GM21825 (cell line): ENCODE data around the gene APRT.
"Not testable (repeated sequence)": the region's sequence is repeated elsewhere in the genome, so short reads cannot be mapped to it uniquely, and the experiment has no call there.

ENCODE experiments used
- ATAC-seq: cut with Tn5 transposase; IDR thresholded peaks from one replicate; pipeline ENCODE4 v1.9.1; 2021; ENCODE audit warnings: mild to moderate bottlenecking, moderate library complexity; ENCODE audit not compliant: unreplicated experiment

APRT gene

DNA sequence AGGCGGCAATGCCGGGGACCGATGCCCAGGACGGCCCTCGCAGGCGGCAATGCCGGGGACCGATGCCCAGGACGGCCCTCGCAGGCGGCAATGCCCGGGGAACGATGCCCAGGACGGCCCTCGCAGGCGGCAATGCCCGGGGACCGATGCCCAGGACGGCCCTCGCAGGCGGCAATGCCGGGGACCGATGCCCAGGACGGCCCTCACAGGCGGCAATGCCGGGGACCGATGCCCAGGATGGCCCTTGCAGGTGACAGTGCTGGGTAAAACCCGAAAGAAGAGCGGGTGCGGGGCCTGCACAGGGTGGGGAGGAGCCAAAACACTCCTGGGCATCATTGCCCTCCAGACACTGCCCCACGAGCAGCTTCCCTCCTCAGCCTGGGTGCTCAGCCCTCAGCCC, 11.9 kb upstream of the APRT start:
- ATAC-seq, result not testable (repeated sequence)

DNA sequence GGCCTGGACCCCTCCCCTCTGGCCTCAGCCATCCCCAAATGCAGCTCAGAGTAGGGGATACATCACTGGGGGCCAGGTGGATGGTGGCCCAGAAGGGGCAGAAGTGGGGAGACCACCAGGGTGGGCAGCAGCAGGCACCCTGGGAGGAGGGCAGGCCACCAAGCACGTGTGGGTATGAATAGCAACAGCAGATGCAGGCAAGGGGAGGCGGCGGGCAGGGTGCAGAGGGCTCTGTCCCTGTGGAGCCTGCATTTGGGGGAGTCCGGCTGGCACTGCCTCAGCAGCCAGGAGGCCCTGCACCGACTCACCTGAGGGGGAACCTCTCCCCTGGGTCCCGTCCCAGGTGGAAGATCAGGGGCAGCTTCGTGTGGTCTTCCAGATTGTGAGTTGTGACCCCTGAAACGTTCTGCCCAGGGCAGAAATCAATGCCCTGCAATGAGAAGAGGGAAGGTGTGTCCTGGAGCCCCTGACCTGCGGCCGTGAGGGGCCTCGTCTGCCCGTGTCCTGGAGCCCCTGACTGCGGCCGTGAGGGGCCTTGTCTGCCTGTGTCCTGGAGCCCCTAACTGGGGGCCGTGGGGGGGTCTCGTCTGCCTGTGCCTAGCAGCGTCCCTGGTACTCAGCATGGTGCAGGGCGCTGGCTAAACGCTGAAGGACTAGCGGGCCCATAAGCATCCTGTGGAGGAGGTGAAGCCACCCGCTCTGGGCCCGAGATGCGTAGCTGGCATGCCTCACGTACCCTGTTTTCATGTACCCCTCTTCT, 10.7 kb upstream of the APRT start:
- no peak for ATAC-seq

DNA sequence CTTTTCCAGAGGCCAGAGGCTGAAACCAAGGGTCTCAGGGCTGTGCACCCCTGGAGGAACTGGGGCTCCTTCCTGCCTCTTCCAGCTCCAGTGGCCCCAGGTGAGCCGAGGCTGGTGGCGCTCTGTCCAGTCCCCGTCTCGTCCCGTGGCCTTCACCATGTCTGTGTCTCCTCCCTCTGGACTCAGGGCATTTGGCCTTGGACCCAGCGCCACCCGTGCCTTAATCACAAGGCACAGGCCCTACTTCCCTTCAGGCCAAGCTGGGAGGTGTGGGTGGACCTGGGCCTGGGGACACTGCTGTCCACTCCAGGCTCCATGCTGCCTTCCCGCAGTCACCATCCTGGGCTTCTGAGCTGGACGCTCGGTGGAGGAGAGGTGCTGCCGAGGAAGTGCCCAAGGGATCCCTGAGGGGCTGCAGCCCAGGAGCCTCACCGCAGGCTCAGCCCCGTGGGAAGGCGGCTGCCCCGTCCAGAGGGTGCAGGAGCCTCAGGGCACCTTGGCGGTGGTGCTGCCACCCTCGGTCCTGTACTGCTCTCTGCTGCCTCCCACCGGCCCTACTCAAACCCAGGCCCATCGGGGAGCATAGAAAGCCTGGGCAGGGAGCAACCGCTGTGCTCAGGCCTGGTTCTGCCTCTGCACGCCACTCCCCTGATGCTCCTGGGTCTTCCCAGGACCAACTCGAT, 9.6 kb upstream of the APRT start:
- ATAC-seq, result no peak

DNA sequence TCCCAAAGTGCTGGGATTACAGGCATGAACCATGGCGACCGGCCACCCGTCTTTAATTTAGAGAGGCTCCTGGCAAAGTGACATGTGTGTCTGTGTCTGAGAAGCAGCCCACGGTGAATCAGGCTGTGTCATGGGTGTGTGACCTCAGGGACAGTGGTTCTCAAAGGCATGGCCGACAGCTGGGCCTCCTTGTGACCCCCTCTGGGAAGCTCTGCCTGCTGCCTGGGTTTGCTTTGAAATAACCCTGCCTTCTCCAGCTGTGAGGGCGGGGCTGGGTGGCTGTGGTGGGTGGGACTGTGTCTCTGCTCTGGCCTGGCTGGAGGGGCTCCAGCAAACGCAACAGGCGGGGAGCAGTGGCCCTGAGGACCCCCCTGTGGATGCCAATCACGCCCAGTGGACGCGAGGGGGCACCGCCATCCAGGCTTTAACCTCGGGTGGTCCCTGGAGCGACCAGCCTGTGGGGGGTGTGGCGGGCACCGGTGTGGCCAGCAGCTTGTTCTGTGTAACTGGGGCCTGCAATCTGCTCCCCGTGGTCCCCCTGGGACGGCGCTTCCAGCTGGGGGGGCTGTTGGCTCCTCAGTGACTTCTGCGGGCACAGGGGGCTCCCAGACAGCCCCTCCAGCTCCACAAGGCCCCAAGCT, 8.8 kb upstream of the APRT start:
- no peak for ATAC-seq

DNA sequence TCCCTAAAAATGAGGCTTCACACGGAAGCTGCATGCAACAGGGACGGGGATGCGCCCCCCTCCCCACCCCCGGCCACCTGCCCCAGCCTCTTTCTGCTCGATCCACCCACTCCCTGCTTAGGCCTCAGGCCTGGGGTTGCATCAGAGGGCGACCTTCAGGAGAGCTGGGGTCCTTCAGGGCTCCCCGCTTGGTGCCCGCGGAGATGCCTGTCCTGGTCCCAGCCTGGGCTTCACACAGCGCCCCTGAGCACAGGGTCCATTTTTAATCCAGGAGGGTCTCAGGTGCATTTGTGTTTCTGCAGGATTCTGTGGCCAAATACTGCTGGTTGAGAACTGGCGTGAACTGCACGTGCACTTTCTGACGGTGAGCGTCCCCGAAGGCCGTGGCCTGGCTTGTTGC, 7.4 kb upstream of the APRT start:
- ATAC-seq, result no peak

DNA sequence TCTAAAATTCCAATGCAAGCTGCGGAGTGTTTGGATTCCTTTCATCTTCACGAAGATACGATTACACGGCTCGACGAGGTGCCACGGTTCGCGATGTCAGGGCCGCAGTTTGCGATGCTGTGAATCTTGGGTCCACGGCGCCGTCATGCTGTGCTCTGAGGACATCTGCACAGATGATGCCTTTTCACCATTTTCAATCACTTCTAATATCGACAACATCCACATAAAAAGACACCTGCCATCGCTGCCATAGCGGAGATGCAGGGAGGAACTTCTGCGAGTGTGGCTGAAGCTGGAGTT, 6.8 kb upstream of the APRT start:
- ATAC-seq, result no peak

DNA sequence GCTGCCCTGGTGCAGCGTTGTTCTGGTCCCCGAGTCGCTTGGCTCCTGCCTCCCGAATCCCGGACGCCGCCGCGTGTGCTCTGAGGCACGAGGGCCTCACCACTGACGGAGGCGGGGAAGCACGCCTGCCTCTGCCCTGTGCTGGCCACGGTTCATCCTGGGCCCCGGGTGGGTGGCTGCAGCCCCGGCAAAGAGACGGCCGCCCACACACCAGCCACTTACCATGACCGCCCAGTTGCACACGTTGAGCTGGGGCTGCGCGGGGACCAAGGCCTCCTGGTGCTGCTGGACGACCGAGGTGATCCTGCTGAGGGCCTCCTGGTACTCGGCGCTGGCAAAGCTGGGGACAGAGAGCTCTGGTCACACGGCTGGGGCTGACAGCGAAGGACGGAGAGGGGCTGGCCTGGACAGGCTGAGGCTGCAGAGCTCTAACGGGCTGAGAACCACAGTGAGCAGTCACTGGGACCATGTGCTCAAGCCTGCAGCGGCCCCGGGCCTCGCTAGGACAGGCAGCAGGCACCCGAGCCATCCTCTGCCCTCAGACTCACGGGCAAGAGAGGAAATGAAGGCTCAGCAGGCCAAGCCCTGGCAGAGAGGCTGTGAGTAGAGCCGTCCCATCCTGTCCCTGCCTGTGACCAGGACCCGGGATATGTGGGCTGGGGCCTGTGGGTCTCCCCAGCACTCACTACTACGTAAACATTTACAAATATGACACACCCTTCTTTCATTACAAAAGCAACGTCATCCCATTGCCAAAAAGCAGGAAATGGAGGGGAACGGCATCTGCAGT, 6.3 kb upstream of the APRT start:
- ATAC-seq, result no peak

DNA sequence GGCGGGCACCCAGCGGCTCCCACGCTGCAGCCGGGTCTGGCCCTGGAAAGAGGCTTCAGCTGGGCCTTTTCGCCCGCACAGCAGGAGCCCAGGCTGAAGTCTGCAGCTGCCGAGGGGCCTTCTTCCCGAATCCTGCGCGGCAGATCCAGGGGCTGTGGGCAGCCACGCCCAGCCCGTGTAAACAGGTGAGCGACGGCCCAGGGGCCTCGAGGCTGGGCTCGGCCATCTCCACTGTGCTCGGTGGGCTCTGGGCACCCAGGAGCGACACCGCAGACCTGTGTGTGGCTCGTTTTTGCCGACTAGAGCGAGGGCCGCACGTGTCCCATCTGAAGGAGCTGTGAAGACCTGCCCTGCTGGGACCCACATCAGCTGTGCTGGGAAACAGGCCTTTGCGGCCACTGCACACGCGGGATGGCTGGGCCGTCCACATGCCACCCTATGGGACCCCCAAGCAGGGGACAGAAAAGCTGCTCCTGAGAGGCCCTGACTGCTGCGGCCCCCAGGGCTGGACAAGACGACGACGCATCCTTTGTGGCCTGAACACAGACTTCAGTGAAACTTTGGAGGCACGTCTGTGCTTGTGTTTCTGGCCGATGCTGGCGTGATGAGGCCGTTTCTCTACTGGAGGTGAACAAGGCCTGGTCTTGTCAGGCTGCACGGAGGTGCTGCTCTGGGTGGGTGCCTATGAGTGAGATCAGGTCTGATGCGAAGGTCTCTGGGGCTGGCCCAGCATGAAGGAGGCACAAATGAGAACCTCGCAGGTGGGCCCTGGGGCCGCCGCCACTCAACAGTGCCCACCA, 5.2 kb upstream of the APRT start:
- ATAC-seq, result no peak

DNA sequence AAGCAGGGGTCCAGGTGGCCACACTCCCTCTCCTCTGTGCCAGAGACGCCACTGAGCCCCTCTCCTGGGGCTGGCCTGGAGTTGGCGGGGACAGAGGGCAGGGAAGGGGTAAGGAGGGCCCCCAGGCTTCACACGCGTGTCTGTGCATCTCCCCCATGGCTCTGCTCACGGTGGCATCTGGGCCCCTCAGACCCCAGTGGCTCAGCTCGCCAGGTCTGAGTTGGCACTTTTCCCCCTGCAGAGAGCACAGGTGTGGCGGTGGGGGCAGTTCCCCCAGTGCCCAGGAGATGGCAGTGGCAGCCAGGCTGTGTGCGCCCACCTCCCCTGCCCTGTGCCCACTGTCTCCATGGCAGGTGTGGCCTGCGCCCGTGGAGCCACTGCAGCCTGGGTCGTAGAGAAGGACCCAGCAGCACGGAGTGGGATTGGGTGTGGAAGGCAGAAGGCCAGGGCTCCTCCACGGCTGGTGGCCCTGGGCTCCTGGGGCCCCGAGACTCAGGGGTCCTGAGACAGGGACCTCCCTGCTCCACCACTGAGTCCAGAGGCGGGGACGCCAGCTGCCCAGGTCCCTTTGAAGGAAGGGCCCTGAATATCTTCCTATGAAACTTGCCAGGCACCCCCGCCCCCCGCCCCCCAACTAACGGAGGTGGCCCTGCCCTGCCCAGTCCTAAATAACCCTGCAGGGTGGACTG, 4.3 kb upstream of the APRT start:
- no peak for ATAC-seq

DNA sequence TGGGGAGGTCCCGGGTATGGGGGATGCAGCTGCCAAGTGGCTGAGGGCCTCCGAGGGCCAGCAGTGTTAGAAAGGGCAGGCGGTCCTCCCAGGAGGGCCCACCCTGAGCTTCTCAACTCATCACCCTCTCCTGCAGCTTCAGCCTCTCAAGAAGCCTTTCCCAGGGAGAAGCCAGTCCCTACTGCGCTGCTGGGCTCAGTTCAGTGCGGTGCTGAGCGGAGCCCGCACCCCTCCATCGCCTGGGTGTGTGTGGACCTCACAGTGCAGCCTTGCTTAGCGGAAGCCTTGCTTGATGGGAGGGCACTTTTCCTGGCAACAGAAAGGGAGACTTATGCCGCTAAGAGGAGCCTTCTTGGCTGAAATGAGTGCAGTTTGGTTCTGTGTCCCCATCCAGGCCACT, 3.5 kb upstream of the APRT start:
- no peak for ATAC-seq

DNA sequence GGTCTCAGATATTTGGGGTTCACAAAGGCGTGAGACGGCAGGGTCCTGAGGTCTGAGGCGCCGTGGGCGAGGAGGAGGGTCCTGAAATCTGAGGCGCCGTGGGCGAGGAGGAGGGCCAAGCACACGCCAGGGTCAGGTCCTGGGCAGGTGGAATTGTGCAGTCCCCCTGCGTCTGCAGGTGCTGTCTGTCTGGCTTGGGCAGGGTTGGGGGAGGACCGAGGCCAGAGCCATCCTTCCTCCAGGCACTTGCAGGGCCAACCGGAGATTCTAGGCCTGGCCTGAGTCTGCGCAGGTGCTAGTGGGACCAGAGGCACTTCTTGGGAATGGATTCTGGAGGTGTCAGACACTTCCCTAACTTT, 2.4 kb upstream of the APRT start:
- no peak for ATAC-seq

DNA sequence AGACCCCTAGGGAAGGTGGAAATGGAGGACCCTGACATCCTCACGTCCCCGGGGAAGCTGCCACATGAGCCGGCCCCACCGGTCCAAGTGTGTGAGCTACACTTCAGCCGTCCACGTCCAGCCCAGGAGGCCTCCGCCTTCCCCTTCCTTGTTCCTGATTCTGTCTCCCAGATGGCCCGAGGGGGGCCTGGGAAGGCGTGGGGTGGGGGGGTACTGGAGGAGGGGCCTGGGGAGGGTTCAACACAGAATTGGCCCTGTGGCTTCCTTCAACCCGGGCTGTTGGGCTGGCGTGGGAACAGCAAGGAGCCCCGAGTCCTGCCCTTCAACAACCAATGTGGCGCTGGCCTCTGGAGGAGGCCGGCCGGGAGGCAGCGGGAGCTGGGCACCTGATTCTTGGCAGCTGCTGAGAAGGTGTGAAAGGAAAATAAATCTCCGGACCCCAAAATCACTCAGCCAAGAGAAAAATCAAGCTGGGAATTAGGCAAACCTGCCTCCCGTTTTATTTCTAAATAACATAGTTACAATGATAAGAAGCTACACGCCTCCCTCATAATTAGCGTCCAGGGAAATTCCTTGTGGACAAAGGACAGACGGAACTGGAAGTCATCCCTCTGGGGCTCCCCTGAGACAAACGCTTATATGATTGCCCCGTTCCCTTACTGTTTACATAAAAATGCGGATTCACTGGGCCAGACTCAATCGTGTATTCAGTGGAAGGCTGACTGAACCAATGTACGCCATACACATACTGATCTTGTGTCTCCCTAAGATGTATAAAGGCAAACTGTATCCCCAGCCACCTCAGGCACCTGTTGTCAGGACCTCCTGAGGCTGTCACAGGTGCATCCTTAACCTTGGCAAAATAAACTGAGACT, 1.8 kb upstream of the APRT start:
- ATAC-seq, result no peak

DNA sequence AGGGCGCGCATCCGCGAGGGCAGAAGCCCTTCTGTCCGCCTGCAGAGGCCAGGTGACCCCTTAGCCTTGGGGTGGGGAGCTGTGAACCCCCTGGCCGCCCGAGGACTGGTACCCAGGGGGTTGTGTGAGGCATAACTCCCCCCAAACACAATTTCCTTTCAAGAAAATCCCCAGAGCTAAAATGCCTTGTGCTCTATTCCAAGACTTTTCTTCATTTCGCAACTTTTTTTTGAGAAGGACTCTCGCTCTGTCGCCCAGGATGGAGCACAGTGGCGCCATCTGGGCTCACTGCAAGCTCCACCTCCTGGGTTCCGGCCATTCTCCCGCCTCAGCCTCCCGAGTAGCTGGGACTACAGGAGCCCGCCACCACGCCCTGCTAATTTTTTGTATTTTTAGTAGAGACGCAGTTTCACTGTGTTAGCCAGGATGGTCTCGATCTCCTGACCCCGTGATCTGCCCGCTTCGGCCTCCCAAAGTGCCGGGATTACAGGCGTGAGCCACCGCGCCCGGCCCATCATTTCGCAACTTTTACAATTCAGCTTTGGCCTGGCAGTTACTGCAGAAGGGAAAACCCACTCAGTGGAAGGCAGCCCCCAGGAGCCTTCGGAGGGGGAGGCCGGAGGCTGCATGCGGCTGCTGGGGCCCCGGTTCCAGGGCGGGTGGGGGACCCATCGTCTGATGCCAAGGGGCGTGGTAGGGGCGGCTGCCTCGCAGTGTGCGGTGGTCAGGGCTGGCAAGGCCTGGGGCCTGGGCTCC, 963 bp upstream of the APRT start:
- ATAC-seq, result no peak

DNA sequence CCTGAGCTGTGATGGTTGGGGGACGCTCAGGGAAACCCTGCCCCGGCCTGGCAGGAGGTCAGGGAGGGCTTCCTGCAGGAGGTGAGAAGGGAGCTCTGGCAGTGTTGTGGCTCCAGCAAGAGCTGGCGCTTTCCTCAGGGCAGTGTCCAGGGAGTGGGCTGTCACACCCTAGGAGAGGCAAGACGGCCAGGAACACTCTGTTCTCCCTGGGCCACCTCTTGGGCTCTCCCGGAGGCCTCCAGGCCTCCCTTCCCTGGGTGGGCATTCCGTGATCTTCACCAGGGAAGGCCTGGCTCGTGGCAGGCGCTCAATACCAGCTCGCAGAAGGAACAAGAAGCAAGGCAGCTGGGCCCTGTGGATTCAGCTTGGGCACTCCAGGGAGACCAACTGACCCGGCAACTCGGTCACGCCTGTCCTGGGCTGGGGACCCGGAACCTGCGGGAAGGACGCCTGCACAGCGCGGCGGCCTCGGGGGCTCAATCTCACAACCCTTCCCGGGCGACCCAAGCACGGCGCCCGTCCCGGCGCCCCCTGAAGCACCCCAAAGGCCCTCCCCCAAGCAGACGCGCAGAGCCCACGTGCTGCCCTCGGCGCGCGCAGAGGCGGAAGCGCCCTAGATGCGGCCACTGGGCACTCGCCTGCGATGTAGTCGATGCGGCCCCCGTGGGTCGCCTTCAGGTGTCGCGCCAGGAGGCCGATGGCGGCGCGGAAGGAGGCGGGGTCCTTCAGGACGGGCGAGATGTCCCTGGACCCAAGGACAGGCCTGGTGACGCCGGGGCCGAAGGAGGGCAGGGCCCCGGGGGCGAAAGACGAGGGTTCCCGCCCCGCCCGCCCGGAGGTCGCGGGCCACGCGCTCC, 588 bp downstream of the APRT start:
- ATAC-seq, result peak; percentile 41

DNA sequence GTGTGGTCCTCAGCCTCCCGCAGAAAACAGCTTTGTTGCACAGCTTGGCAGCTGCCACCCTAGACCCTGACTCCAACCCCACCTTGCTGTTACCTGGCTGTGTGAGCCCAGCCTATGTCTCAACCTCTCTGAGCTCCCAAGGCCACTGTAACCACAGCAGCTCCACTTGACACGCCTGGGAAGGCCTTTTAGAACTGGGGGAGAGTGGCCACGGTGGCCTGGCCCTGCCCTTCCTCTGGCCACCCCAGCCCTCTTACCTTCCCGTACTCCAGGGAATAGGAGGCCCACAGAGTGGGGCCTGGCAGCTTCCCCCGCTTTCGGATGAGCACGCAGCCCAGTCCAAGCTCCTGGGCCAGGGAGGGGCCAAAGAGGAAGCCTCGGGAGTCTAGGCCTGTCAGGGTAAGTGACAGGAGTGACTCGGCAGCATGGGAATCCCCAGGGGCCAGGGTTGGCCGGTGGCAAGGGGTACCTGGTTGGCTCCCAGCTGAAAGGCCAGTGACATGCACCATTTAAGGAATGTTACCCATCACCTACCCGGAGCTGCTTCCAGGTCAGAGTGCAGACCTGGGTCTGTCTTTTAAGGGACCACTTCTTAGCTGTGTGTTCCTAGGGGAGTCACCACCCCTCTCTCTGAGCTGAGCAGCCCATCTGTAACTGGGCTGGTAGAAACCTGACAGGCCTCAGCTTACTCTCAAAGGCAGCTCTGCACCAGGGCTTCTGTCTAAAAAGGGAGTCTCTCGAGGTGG, 1.4 kb downstream of the APRT start:
- no peak for ATAC-seq

DNA sequence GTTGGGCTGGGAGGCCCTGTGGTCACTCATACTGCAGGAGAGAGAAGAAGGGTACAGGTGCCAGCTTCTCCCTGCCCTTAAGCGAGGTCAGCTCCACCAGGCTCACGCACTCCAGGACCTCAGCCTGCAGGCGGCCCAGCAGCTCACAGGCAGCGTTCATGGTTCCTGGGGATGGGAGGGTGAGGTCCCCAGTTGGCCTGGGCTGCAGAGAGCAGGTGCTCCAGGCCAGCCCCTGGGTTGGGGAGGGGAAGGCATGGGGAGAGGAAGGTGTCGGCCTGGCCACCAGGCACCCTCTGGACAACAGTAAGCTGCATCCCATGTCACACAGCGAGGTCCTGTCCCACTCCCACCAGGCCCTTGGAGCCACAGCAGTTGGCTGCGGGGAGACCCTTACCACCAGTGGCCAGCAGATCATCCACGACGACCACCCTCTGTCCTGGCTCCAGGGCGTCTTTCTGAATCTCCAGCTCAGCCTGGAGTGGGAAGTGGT, 2.0 kb downstream of the APRT start:
- ATAC-seq, result no peak
